ENCODE results near the gene TMEM52B.
"Not testable (repeated sequence)": the region's sequence is repeated elsewhere in the genome, so short reads cannot be mapped to it uniquely, and the experiment has no call there.

DNA sequence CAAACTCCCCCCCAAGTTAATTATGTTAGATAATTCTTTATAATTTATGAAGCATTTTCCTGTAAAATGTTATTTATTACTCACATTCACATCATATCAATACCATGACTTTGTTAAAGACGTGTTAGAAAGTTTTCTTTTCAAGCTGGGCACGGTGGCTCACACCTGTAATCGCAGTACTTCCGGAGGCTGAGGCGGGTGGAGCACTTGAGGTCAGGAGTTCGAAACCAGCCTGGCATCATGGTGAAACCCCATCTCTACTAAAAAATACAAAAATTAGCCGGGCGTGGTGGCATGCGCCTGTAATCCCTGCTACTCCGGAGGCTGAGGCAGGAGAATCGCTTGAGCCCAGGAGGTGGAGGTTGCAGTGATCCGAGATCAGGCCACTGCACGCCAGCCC is 37.1 kb downstream of the TMEM52B start:
- not testable (repeated sequence) for TF ChIP-seq ZNF384 (IDR thresholded peaks at IDR 0.05); NFRKB (IDR thresholded peaks at IDR 0.05); HDGF (IDR thresholded peaks at IDR 0.05; ENCODE audit: borderline replicate concordance); FOXA1 (IDR thresholded peaks at IDR 0.05); ELF4 (IDR thresholded peaks at IDR 0.05); SP1 (IDR thresholded peaks at IDR 0.05); FOXM1 (IDR thresholded peaks at IDR 0.05; ENCODE audit: borderline replicate concordance)

Data from HEK293T (cell line).